GM23338 (cell line): ENCODE data around the gene RC3H2. TPM values are rescaled to one million over a fixed set of nuclear protein-coding genes. Genes with fewer than 3 reads are reported as not detected.

ENCODE experiments used
- ATAC-seq: fragments of 200-7000 bp; cut with Tn5 transposase; 3 replicates; pipeline ENCODE4 v1.9.1; 2020
- DNase-seq: peaks from one replicate; pipeline ENCODE4 v3.0.0-alpha.2; 2015; ENCODE audit warnings: low spot score
- H2AFZ ChIP-seq: fragments of 200-600 bp; sonication (generic); 2 replicates; pipeline ENCODE4 v1.8.0; 2016; ENCODE audit warnings: antibody characterized with exemption, mild to moderate bottlenecking, moderate library complexity
- H3F3A ChIP-seq: fragments of 200-600 bp; sonication (generic); replicated peaks from 2 replicates; pipeline ENCODE4 v1.8.0; 2017; ENCODE audit warnings: antibody characterized with exemption, mixed run types, low read depth
- H3K27ac ChIP-seq: fragments of 200-600 bp; sonication (generic); 2 replicates; pipeline ENCODE4 v1.6.1; 2016; ENCODE audit warnings: low read depth
- H3K27me3 ChIP-seq: fragments of 200-600 bp; sonication (generic); 2 replicates; pipeline ENCODE4 v1.8.0; 2016; ENCODE audit warnings: mild to moderate bottlenecking, mixed run types, moderate library complexity; ENCODE audit not compliant: insufficient read depth
- H3K36me3 ChIP-seq: fragments of 200-600 bp; sonication (generic); 2 replicates; pipeline ENCODE4 v1.8.0; 2016; ENCODE audit warnings: mild to moderate bottlenecking; ENCODE audit not compliant: insufficient read depth
- H3K4me1 ChIP-seq: fragments of 200-600 bp; sonication (generic); 2 replicates; pipeline ENCODE4 v1.8.0; 2016; ENCODE audit warnings: mild to moderate bottlenecking, moderate library complexity; ENCODE audit not compliant: insufficient read depth
- H3K4me2 ChIP-seq: fragments of 200-600 bp; sonication (generic); 2 replicates; pipeline ENCODE4 v1.7.1; 2017; ENCODE audit warnings: mixed run types
- H3K4me3 ChIP-seq: fragments of 200-600 bp; sonication (generic); 2 replicates; pipeline ENCODE4 v1.6.1; 2016; ENCODE audit warnings: mixed run types
- H3K79me2 ChIP-seq: fragments of 200-600 bp; sonication (generic); replicated peaks from 2 replicates; pipeline ENCODE4 v1.8.0; 2017; ENCODE audit warnings: mild to moderate bottlenecking; ENCODE audit not compliant: insufficient read depth
- H3K9me2 ChIP-seq: fragments of 200-600 bp; sonication (generic); 2 replicates; pipeline ENCODE4 v1.8.0; 2017; ENCODE audit not compliant: insufficient read depth
- H4K20me1 ChIP-seq: fragments of 200-600 bp; sonication (generic); replicated peaks from 2 replicates; pipeline ENCODE4 v1.8.0; 2017; ENCODE audit warnings: mild to moderate bottlenecking; ENCODE audit not compliant: insufficient read depth
- H3K27ac Mint-ChIP-seq: 2 replicates; pipeline ENCODE4 v1.8.0; 2020; ENCODE audit warnings: inconsistent platforms, mild to moderate bottlenecking, moderate library complexity, mixed read lengths
- H3K27me3 Mint-ChIP-seq: 3 replicates; pipeline ENCODE4 v1.8.0; 2022; ENCODE audit warnings: low read depth, mild to moderate bottlenecking, moderate library complexity, mixed read lengths, inconsistent platforms; ENCODE audit not compliant: insufficient read depth, poor library complexity
- H3K36me3 Mint-ChIP-seq: 3 replicates; pipeline ENCODE4 v1.8.0; 2021; ENCODE audit warnings: low read depth, mild to moderate bottlenecking, inconsistent platforms, moderate library complexity, mixed read lengths
- H3K4me1 Mint-ChIP-seq: 3 replicates; pipeline ENCODE4 v1.8.0; 2020; ENCODE audit warnings: mild to moderate bottlenecking, inconsistent platforms, mixed read lengths
- H3K4me3 Mint-ChIP-seq: 3 replicates; pipeline ENCODE4 v1.8.0; 2021; ENCODE audit warnings: moderate library complexity, mild to moderate bottlenecking, inconsistent platforms, mixed read lengths
- H3K9me3 Mint-ChIP-seq: 3 replicates; pipeline ENCODE4 v1.8.0; 2020; ENCODE audit warnings: moderate library complexity, mild to moderate bottlenecking, inconsistent platforms, mixed read lengths
- CREB1 ChIP-seq: fragments of 250-450 bp; sonication (Bioruptor Pico); IDR thresholded peaks from 2 replicates; pipeline ENCODE4 v1.5.0; 2020; ENCODE audit warnings: low read depth, mild to moderate bottlenecking, moderate library complexity
- EZH2 ChIP-seq: fragments of 200-600 bp; sonication (generic); IDR thresholded peaks from one replicate; pipeline ENCODE4 v1.8.0; 2017; ENCODE audit warnings: antibody characterized with exemption, mild to moderate bottlenecking, low read depth; ENCODE audit not compliant: unreplicated experiment
- JUNB ChIP-seq: IDR thresholded peaks from one replicate; pipeline ENCODE4 v1.6.1; 2016; ENCODE audit warnings: antibody characterized with exemption; ENCODE audit not compliant: unreplicated experiment
- NANOG ChIP-seq: IDR thresholded peaks from 2 replicates; pipeline ENCODE4 v1.6.1; 2016; ENCODE audit warnings: antibody characterized with exemption, borderline replicate concordance
- POLR2AphosphoS5 ChIP-seq: IDR thresholded peaks from 2 replicates; pipeline ENCODE4 v1.6.1; 2016; ENCODE audit warnings: antibody characterized with exemption, low read depth
- STAT1 ChIP-seq: IDR thresholded peaks from one replicate; pipeline ENCODE4 v1.6.1; 2016; ENCODE audit warnings: antibody characterized with exemption; ENCODE audit not compliant: unreplicated experiment
- ZNF114 ChIP-seq: fragments of 250-450 bp; sonication (Bioruptor Pico); IDR thresholded peaks from 2 replicates; pipeline ENCODE4 v1.5.0; 2020; ENCODE audit warnings: mild to moderate bottlenecking, moderate library complexity
- ZNF331 ChIP-seq: fragments of 250-450 bp; sonication (Bioruptor Pico); IDR thresholded peaks from 2 replicates; pipeline ENCODE4 v1.5.0; 2020; ENCODE audit warnings: low read depth, mild to moderate bottlenecking, moderate library complexity
- polyA plus RNA-seq: library from polyadenylated mRNA; unstranded; fragments of >200 nt; fragmentation: Nextera tagmentation; extraction: Ambion mirVana; gene quantifications from 2 replicates; pipeline ENCODE4 v1.2.1, GENCODE V29; 2016
- total RNA-seq: library from RNA; depleted of rRNA; stranded (reverse); fragments of >200 nt; shearing (Covaris generic); gene quantifications from 2 replicates; pipeline ENCODE4 v1.2.3, GENCODE V29; 2014
- TF ChIP-seq, protein P1 (sequence below), 2 experiments: fragments of 200-600 bp in 1 of 2; sonication (generic) in 1 of 2; conservative IDR thresholded peaks; 2 replicates each; pipeline versions ENCODE4 v1.5.1 to v1.6.1; 2016 to 2017; ENCODE audit warnings: antibody characterized with exemption in 2 of 2, low read depth in 2 of 2, mild to moderate bottlenecking in 2 of 2, moderate library complexity in 1 of 2
- TF ChIP-seq, protein P2 (sequence below): IDR thresholded peaks from 2 replicates; pipeline ENCODE4 v1.6.1; 2016; ENCODE audit warnings: antibody characterized with exemption
- TF ChIP-seq, protein P3 (sequence below): fragments of 250-450 bp; sonication (Bioruptor Pico); IDR thresholded peaks from 2 replicates; pipeline ENCODE4 v1.5.0; 2020; ENCODE audit warnings: mild to moderate bottlenecking, moderate library complexity

The RC3H2 gene
- total and polyA plus RNA-seq, 2 experiments from 2014 or later: 24.9 to 37.5 TPM

DNA sequence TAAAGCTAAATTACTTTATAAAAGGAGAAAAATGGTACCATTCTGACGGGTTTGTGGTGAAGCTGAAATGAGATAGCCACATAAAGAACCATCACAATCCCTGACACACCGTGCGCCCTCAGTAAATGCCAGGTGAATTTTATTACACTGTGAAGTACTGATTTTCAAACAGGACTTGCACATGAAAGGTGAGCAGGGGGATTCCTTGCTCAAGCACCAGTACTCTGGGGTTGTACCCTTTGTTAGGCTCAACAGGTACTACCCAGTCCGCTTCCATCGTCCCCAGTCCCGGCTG lies 35.2 kb upstream of the RC3H2 start:
- peak overlapping the region; percentile 95 for H3K27ac ChIP-seq
- H3K9me3 Mint-ChIP-seq: no peaks in the 10 kb centered on the region; the same call in 2 of the 3 replicates
- peaks cover 76% of the 10 kb centered on the region for H3K79me2 ChIP-seq

DNA sequence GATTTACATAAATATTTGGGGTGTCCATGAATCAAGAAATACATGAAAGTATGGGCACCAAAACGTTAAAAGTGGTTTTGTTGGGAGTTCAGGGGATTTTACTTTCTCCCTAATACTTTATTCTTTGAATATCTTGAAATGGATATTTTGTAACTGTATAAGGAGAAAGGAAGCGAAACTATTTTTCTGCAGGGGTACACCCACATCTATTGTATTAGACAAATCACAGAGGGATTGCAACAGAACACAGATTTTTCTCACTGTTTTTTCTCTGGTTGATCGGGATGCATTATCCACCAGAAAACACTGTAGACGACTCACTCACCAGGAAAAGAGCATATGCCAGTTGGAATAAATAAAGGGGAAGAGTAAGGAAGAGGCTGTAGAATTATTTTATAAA lies 34.4 kb upstream of the RC3H2 start:
- no peaks in the 10 kb centered on the region for H3K27me3 ChIP-seq
- Mint-ChIP-seq H3K9me3 (no peaks in the 10 kb centered on the region; the same call in 2 of the 3 replicates), H3K27ac (peak overlapping the region; percentile 98), H3K4me1 (peaks cover 17% of the 10 kb centered on the region), H3K4me3 (peak overlapping the region; percentile 96), H3K27me3 (peaks cover 6% of the 10 kb centered on the region), H3K36me3 (peaks cover 27% of the 10 kb centered on the region)
- ATAC-seq (no peak), DNase-seq (no peak)
- H3K4me2 ChIP-seq: peak overlapping the region; percentile 65; the same call in 1 of the 2 replicates
- H3K4me1 ChIP-seq: peaks cover 6% of the 10 kb centered on the region; the same call in 1 of the 2 replicates
- H3K79me2 ChIP-seq: peaks cover 76% of the 10 kb centered on the region
- H3K27ac ChIP-seq: peak overlapping the region; percentile 95
- no peak overlapping the region for H2AFZ ChIP-seq
- peaks cover 4% of the 10 kb centered on the region; the same call in 1 of the 2 replicates for H3K36me3 ChIP-seq
- no peaks in the 10 kb centered on the region for H3K9me2 ChIP-seq
- H3F3A ChIP-seq: peaks cover 3% of the 10 kb centered on the region
- H3K4me3 ChIP-seq: no peak overlapping the region
- peaks cover 10% of the 10 kb centered on the region for H4K20me1 ChIP-seq
- TF ChIP-seq, protein P1, sequence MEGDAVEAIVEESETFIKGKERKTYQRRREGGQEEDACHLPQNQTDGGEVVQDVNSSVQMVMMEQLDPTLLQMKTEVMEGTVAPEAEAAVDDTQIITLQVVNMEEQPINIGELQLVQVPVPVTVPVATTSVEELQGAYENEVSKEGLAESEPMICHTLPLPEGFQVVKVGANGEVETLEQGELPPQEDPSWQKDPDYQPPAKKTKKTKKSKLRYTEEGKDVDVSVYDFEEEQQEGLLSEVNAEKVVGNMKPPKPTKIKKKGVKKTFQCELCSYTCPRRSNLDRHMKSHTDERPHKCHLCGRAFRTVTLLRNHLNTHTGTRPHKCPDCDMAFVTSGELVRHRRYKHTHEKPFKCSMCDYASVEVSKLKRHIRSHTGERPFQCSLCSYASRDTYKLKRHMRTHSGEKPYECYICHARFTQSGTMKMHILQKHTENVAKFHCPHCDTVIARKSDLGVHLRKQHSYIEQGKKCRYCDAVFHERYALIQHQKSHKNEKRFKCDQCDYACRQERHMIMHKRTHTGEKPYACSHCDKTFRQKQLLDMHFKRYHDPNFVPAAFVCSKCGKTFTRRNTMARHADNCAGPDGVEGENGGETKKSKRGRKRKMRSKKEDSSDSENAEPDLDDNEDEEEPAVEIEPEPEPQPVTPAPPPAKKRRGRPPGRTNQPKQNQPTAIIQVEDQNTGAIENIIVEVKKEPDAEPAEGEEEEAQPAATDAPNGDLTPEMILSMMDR (conservative IDR thresholded peaks at IDR 0.05; ENCODE audit: low read depth in 2 of 2): no peak
- TF ChIP-seq JUNB: no peak
- TF ChIP-seq ZNF114 (CRISPR knock-in tag): no peak
- TF ChIP-seq STAT1: no peak
- TF ChIP-seq, protein P2, sequence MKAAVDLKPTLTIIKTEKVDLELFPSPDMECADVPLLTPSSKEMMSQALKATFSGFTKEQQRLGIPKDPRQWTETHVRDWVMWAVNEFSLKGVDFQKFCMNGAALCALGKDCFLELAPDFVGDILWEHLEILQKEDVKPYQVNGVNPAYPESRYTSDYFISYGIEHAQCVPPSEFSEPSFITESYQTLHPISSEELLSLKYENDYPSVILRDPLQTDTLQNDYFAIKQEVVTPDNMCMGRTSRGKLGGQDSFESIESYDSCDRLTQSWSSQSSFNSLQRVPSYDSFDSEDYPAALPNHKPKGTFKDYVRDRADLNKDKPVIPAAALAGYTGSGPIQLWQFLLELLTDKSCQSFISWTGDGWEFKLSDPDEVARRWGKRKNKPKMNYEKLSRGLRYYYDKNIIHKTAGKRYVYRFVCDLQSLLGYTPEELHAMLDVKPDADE: no peak
- no peak for TF ChIP-seq POLR2AphosphoS5
- no peak for TF ChIP-seq NANOG
- TF ChIP-seq CREB1 (CRISPR knock-in tag): no peak
- no peak for TF ChIP-seq ZNF331 (CRISPR knock-in tag)
- TF ChIP-seq, protein P3, sequence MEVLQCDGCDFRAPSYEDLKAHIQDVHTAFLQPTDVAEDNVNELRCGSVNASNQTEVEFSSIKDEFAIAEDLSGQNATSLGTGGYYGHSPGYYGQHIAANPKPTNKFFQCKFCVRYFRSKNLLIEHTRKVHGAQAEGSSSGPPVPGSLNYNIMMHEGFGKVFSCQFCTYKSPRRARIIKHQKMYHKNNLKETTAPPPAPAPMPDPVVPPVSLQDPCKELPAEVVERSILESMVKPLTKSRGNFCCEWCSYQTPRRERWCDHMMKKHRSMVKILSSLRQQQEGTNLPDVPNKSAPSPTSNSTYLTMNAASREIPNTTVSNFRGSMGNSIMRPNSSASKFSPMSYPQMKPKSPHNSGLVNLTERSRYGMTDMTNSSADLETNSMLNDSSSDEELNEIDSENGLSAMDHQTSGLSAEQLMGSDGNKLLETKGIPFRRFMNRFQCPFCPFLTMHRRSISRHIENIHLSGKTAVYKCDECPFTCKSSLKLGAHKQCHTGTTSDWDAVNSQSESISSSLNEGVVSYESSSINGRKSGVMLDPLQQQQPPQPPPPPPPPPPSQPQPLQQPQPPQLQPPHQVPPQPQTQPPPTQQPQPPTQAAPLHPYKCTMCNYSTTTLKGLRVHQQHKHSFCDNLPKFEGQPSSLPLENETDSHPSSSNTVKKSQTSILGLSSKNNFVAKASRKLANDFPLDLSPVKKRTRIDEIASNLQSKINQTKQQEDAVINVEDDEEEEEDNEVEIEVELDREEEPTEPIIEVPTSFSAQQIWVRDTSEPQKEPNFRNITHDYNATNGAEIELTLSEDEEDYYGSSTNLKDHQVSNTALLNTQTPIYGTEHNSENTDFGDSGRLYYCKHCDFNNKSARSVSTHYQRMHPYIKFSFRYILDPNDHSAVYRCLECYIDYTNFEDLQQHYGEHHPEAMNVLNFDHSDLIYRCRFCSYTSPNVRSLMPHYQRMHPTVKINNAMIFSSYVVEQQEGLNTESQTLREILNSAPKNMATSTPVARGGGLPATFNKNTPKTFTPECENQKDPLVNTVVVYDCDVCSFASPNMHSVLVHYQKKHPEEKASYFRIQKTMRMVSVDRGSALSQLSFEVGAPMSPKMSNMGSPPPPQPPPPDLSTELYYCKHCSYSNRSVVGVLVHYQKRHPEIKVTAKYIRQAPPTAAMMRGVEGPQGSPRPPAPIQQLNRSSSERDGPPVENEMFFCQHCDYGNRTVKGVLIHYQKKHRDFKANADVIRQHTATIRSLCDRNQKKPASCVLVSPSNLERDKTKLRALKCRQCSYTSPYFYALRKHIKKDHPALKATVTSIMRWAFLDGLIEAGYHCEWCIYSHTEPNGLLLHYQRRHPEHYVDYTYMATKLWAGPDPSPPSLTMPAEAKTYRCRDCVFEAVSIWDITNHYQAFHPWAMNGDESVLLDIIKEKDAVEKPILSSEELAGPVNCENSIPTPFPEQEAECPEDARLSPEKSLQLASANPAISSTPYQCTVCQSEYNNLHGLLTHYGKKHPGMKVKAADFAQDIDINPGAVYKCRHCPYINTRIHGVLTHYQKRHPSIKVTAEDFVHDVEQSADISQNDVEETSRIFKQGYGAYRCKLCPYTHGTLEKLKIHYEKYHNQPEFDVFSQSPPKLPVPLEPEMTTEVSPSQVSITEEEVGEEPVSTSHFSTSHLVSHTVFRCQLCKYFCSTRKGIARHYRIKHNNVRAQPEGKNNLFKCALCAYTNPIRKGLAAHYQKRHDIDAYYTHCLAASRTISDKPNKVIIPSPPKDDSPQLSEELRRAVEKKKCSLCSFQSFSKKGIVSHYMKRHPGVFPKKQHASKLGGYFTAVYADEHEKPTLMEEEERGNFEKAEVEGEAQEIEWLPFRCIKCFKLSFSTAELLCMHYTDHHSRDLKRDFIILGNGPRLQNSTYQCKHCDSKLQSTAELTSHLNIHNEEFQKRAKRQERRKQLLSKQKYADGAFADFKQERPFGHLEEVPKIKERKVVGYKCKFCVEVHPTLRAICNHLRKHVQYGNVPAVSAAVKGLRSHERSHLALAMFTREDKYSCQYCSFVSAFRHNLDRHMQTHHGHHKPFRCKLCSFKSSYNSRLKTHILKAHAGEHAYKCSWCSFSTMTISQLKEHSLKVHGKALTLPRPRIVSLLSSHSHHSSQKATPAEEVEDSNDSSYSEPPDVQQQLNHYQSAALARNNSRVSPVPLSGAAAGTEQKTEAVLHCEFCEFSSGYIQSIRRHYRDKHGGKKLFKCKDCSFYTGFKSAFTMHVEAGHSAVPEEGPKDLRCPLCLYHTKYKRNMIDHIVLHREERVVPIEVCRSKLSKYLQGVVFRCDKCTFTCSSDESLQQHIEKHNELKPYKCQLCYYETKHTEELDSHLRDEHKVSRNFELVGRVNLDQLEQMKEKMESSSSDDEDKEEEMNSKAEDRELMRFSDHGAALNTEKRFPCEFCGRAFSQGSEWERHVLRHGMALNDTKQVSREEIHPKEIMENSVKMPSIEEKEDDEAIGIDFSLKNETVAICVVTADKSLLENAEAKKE (CRISPR knock-in tag): no peak
- TF ChIP-seq EZH2: no peak

More for the DNA sequence above, 35.2 kb upstream of the RC3H2 start:
- DNase-seq (no peak), ATAC-seq (no peak)
- no peaks in the 10 kb centered on the region for H3K9me2 ChIP-seq
- H3K36me3 ChIP-seq: peaks cover 4% of the 10 kb centered on the region; the same call in 1 of the 2 replicates
- H3K36me3 Mint-ChIP-seq: peaks cover 27% of the 10 kb centered on the region
- H3K27me3 ChIP-seq: no peaks in the 10 kb centered on the region
- H3K4me3 ChIP-seq: peak overlapping the region; percentile 47
- H3K27ac Mint-ChIP-seq: peak overlapping the region; percentile 98
- peaks cover 3% of the 10 kb centered on the region for H3F3A ChIP-seq
- peaks cover 6% of the 10 kb centered on the region; the same call in 1 of the 2 replicates for H3K4me1 ChIP-seq
- H3K27me3 Mint-ChIP-seq: peaks cover 4% of the 10 kb centered on the region
- H3K4me2 ChIP-seq: peak overlapping the region; percentile 65
- H3K4me3 Mint-ChIP-seq: peak overlapping the region; percentile 96
- H3K4me1 Mint-ChIP-seq: peaks cover 21% of the 10 kb centered on the region
- peak overlapping the region; percentile 3; the same call in 1 of the 2 replicates for H2AFZ ChIP-seq
- H4K20me1 ChIP-seq: peaks cover 9% of the 10 kb centered on the region; the same call in 1 of the 2 replicates
- no peak for TF ChIP-seq STAT1
